Measurements from ENCODE around the gene PFKL.
"Not testable (repeated sequence)": the region's sequence is repeated elsewhere in the genome, so short reads cannot be mapped to it uniquely, and the experiment has no call there.

Gene PFKL

GRCh38 chr21:44279354-44280260, 20.2 kb upstream of the PFKL start:
- DNase-seq: no peak

GRCh38 chr21:44281801-44282200, 18.1 kb upstream of the PFKL start:
- no peak for DNase-seq

GRCh38 chr21:44282370-44282769, 17.5 kb upstream of the PFKL start:
- no peak for DNase-seq

GRCh38 chr21:44283211-44283785, 16.6 kb upstream of the PFKL start:
- DNase-seq: not testable (repeated sequence)

- no peak for DNase-seq
Measured at GRCh38 chr21:44283948-44284347, 15.9 kb upstream of the PFKL start.

GRCh38 chr21:44285138-44285992, 14.5 kb upstream of the PFKL start, which contains the start of gene AIRE:
Gene AIRE, plus strand, starts transcription at chr21:44285876. Its CDS starts 131 bp downstream, at chr21:44286007.
- DNase-seq: no peak

- no peak for DNase-seq
Measured at GRCh38 chr21:44286086-44286715, 13.7 kb upstream of the PFKL start.

GRCh38 chr21:44286716-44287632, 12.9 kb upstream of the PFKL start:
- DNase-seq: no peak

GRCh38 chr21:44288251-44289110, 11.4 kb upstream of the PFKL start:
- no peak for DNase-seq

GRCh38 chr21:44289381-44290010, 10.4 kb upstream of the PFKL start:
- DNase-seq: no peak

- DNase-seq: no peak
Measured at GRCh38 chr21:44290327-44291077, 9.4 kb upstream of the PFKL start.

GRCh38 chr21:44291078-44291935, 8.5 kb upstream of the PFKL start:
- no peak for DNase-seq

GRCh38 chr21:44291936-44292811, 7.7 kb upstream of the PFKL start:
- DNase-seq: no peak

GRCh38 chr21:44292812-44293195, 7.0 kb upstream of the PFKL start:
- DNase-seq: no peak

- no peak for DNase-seq
Measured at GRCh38 chr21:44293551-44294231, 6.2 kb upstream of the PFKL start.

- DNase-seq: no peak
Measured at GRCh38 chr21:44294391-44295162, 5.3 kb upstream of the PFKL start.
